Loucy (cell line): ENCODE results near the gene EPSTI1.

Experiments
- H2AFZ ChIP-seq: fragments of 200-600 bp; sonication (generic); 2 replicates; pipeline ENCODE4 v1.6.0; 2016; ENCODE audit warnings: antibody characterized with exemption, mild to moderate bottlenecking, low read length, moderate library complexity
- H3F3A ChIP-seq: fragments of 200-600 bp; 2 replicates; pipeline ENCODE4 v1.6.0; 2016; ENCODE audit warnings: antibody characterized with exemption, low read depth, mild to moderate bottlenecking
- H3K27me3 ChIP-seq: fragments of 200-600 bp; sonication (generic); 2 replicates; pipeline ENCODE4 v1.6.1; 2014; ENCODE audit warnings: low read length, mild to moderate bottlenecking; ENCODE audit not compliant: insufficient read depth, poor library complexity, severe bottlenecking
- H3K36me3 ChIP-seq: fragments of 200-600 bp; sonication (generic); 2 replicates; pipeline ENCODE4 v1.6.1; 2016; ENCODE audit warnings: low read length; ENCODE audit not compliant: insufficient read depth
- H3K4me1 ChIP-seq: fragments of 200-600 bp; sonication (generic); 2 replicates; pipeline ENCODE4 v1.5.1; 2014; ENCODE audit warnings: low read length, mild to moderate bottlenecking; ENCODE audit not compliant: insufficient read depth, poor library complexity, severe bottlenecking
- H3K4me2 ChIP-seq: fragments of 200-600 bp; sonication (generic); 2 replicates; pipeline ENCODE4 v1.6.0; 2014; ENCODE audit warnings: antibody characterized with exemption, low read length, low read depth, mild to moderate bottlenecking; ENCODE audit not compliant: poor library complexity, severe bottlenecking
- H3K4me3 ChIP-seq: fragments of 200-600 bp; sonication (generic); 2 replicates; pipeline ENCODE4 v1.5.1; 2014; ENCODE audit warnings: low read length, mild to moderate bottlenecking, mixed read lengths; ENCODE audit not compliant: poor library complexity, severe bottlenecking
- H3K79me2 ChIP-seq: fragments of 200-600 bp; sonication (generic); 2 replicates; pipeline ENCODE4 v1.6.1; 2014; ENCODE audit warnings: low read length; ENCODE audit not compliant: insufficient read depth
- H3K9ac ChIP-seq: fragments of 200-600 bp; sonication (generic); 2 replicates; pipeline ENCODE4 v1.6.0; 2014; ENCODE audit warnings: mild to moderate bottlenecking, low read depth, low read length, moderate library complexity; ENCODE audit not compliant: poor library complexity, severe bottlenecking
- H3K9me2 ChIP-seq: fragments of 200-600 bp; sonication (generic); replicated peaks from 2 replicates; pipeline ENCODE4 v1.6.1; 2016; ENCODE audit warnings: low read depth, low read length, mixed read lengths
- H3K9me3 ChIP-seq: fragments of 200-600 bp; sonication (generic); 2 replicates; pipeline ENCODE4 v1.6.1; 2014; ENCODE audit warnings: mild to moderate bottlenecking, antibody characterized with exemption, low read length, low read depth; ENCODE audit not compliant: insufficient read depth
- H4K20me1 ChIP-seq: fragments of 200-600 bp; sonication (generic); 2 replicates; pipeline ENCODE4 v1.6.0; 2014; ENCODE audit warnings: antibody characterized with exemption, low read length, mild to moderate bottlenecking; ENCODE audit not compliant: insufficient read depth, poor library complexity, severe bottlenecking
- EZH2phosphoT487 ChIP-seq: fragments of 200-600 bp; IDR thresholded peaks from 2 replicates; pipeline ENCODE4 v1.6.1; 2018; ENCODE audit warnings: antibody characterized with exemption, mild to moderate bottlenecking, moderate library complexity, borderline replicate concordance
- TF ChIP-seq, protein P1 (sequence below): fragments of 200-600 bp; sonication (generic); conservative IDR thresholded peaks from 2 replicates; pipeline ENCODE4 v1.5.1; 2014; ENCODE audit warnings: mild to moderate bottlenecking, antibody characterized with exemption, low read length

The EPSTI1 gene

DNA sequence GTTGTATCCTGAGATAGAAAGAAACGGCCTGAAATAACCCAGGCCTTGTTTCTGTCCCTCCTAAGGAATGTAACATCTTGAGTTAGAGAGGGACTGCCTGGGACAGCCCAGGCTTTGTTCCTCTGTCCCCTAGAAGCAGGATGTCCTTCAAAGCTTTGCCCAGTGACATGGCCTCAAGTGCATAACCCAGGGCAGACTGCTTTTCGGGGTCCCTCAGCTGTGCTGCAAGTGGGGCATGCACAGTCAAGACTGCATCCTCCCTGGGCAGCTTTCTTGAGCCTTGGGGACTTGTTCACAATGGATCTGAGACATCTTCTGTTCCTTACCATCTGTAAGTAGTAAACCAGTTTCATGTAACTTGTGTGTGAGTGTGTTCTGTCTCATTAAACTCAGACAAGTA lies 7.5 kb upstream of the EPSTI1 start:
- H4K20me1 ChIP-seq, result no peaks in the 10 kb centered on the region
- no peak overlapping the region for H3K4me3 ChIP-seq
- TF ChIP-seq, protein P1, sequence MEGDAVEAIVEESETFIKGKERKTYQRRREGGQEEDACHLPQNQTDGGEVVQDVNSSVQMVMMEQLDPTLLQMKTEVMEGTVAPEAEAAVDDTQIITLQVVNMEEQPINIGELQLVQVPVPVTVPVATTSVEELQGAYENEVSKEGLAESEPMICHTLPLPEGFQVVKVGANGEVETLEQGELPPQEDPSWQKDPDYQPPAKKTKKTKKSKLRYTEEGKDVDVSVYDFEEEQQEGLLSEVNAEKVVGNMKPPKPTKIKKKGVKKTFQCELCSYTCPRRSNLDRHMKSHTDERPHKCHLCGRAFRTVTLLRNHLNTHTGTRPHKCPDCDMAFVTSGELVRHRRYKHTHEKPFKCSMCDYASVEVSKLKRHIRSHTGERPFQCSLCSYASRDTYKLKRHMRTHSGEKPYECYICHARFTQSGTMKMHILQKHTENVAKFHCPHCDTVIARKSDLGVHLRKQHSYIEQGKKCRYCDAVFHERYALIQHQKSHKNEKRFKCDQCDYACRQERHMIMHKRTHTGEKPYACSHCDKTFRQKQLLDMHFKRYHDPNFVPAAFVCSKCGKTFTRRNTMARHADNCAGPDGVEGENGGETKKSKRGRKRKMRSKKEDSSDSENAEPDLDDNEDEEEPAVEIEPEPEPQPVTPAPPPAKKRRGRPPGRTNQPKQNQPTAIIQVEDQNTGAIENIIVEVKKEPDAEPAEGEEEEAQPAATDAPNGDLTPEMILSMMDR, result no peak
- H3K36me3 ChIP-seq, result no peaks in the 10 kb centered on the region
- H3K9ac ChIP-seq, result no peak overlapping the region
- H3K79me2 ChIP-seq, result no peaks in the 10 kb centered on the region
- H3F3A ChIP-seq, result no peaks in the 10 kb centered on the region
- no peaks in the 10 kb centered on the region for H3K9me3 ChIP-seq
- no peak overlapping the region for H3K4me2 ChIP-seq
- H3K27me3 ChIP-seq, result no peaks in the 10 kb centered on the region
- H3K9me2 ChIP-seq, result no peaks in the 10 kb centered on the region
- H3K4me1 ChIP-seq, result no peaks in the 10 kb centered on the region
- H2AFZ ChIP-seq, result no peak overlapping the region

DNA sequence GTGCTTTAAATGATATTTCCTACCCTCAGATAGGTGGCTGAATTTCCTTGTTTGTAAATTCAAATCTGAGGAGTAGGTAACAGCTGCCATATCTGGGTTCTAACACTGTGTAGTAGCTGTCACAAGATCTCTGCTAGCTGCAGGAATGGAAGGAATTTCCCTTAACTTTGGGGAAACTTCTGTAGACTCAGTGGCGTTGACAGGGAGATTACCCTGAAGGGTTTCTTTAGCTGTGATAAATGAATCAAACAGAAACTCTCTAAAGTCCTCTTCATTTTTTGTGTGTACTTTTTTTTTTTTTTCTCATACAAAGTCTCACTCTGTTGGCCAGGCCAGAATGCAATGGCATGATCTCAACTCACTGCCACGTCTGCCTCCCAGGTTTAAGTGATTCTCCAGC lies 5.3 kb upstream of the EPSTI1 start:
- no peak overlapping the region for H3K9ac ChIP-seq
- H3F3A ChIP-seq, result no peaks in the 10 kb centered on the region

DNA sequence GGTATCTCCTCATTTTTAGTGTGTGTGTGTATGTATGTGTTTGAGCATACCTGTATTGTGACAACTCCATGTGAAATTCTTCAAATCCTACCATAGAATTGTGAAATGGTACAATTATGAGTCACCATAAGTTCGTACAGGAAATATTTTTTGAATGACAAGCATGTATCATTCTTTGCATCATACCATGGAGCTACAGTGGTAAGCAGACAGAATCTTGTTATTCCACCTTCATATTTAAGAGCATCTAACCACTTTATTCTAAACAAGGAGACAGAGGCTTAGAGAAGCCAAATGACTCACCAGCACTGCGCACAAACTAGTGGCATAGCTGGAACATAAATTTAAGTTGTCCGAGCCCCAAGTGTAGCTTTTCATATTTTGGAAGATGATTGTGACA lies 4.5 kb upstream of the EPSTI1 start:
- no peak overlapping the region for H3K4me3 ChIP-seq
- no peaks in the 10 kb centered on the region for H3F3A ChIP-seq
- no peaks in the 10 kb centered on the region for H3K9me2 ChIP-seq
- peaks cover 7% of the 10 kb centered on the region for H3K4me1 ChIP-seq
- TF ChIP-seq EZH2phosphoT487, result no peak
- TF ChIP-seq, protein P1, result no peak
- H3K9me3 ChIP-seq, result no peaks in the 10 kb centered on the region
- no peak overlapping the region for H2AFZ ChIP-seq
- H3K27me3 ChIP-seq, result no peaks in the 10 kb centered on the region
- H3K36me3 ChIP-seq, result no peaks in the 10 kb centered on the region
- no peaks in the 10 kb centered on the region for H3K79me2 ChIP-seq
- H3K4me2 ChIP-seq, result no peak overlapping the region
- no peak overlapping the region for H3K9ac ChIP-seq
- H4K20me1 ChIP-seq, result no peaks in the 10 kb centered on the region

More for the DNA sequence above, 5.3 kb upstream of the EPSTI1 start:
- no peaks in the 10 kb centered on the region for H3K36me3 ChIP-seq
- H4K20me1 ChIP-seq, result no peaks in the 10 kb centered on the region
- no peak overlapping the region for H2AFZ ChIP-seq
- no peaks in the 10 kb centered on the region for H3K9me2 ChIP-seq
- H3K4me1 ChIP-seq, result peaks cover 7% of the 10 kb centered on the region
- TF ChIP-seq, protein P1, result no peak
- no peak for TF ChIP-seq EZH2phosphoT487
- H3K4me3 ChIP-seq, result no peak overlapping the region
- H3K4me2 ChIP-seq, result no peak overlapping the region
- H3K27me3 ChIP-seq, result no peaks in the 10 kb centered on the region
- no peaks in the 10 kb centered on the region for H3K9me3 ChIP-seq
- H3K79me2 ChIP-seq, result no peaks in the 10 kb centered on the region
